NT2/D1 (cell line): ENCODE results near the gene POU6F2.

ENCODE experiments used
- SUZ12 ChIP-seq: IDR thresholded peaks from 2 replicates; pipeline ENCODE4 v1.6.1; 2011; ENCODE audit not compliant: insufficient read length, insufficient read depth; ENCODE audit errors: extremely low read depth
- YY1 ChIP-seq: IDR thresholded peaks from 2 replicates; pipeline ENCODE4 v1.6.1; 2011; ENCODE audit not compliant: insufficient read length, insufficient read depth

DNA sequence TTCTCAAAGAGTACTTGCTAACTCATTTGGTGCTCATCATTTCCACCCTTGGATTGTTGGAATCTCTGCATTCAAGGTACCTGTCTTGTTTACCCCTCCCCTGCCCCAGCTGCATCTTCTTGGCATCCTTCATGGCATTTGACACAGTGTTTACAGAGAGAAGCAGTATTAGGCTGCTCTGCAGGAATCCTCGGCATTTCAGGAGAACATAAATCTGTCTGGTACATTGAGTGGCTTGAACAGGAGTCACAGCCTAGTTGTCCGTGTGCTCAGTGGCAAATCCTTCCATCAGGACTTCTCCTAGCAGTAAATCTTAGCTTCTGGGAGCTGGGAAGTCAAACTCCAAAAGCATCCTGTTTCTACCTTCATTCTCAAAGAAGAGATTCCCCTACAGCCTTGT lies 451.7 kb downstream of the POU6F2 start:
- TF ChIP-seq YY1 (no peak), SUZ12 (no peak)
